K562 (cell line): Measurements from ENCODE around the gene BIRC7. TPM values are rescaled to one million over a fixed set of nuclear protein-coding genes. Genes with fewer than 3 reads are reported as not detected.

Source experiments
- ATAC-seq: fragments of 200-7000 bp; cut with Tn5 transposase; 3 replicates; pipeline ENCODE4 v1.9.1; 2020; ENCODE audit warnings: moderate library complexity
- BruUV-seq: library from RNA; stranded (reverse); fragments of 400-500 nt; replicated peaks from 2 replicates; lab custom pipeline; 2021; lab: Mats Ljungman, UMichigan
- CTCF ChIA-PET: fragments of 300-600 bp; formaldehyde crosslinking; extraction: SDS; loops from one replicate; lab custom pipeline; 2021; ENCODE audit warnings: low intra/inter-chr PET ratio; lab: Yijun Ruan, JAX
- POLR2A ChIA-PET: fragments of 300-600, 350-650 bp; sonication (Branson Sonifier 250); formaldehyde crosslinking; extraction: SDS; loops from one replicate; lab custom pipeline; 2021; ENCODE audit warnings: antibody characterized with exemption, inconsistent platforms; lab: Yijun Ruan, JAX
- DNase-seq, 4 experiments: peaks; one replicate each; pipeline versions ENCODE4 v3.0.0 to v3.0.0-alpha.2; 2011 to 2018; ENCODE audit warnings: low spot score in 3 of 4, mixed read lengths in 3 of 4; ENCODE audit errors: extremely low read depth in 1 of 4
- FAIRE-seq: peaks from 2 replicates; lab custom pipeline; 2011; peaks lifted over from hg19 to GRCh38; lab: Jason Lieb, UNC
- H2AFZ ChIP-seq: 2 replicates; pipeline ENCODE4 v1.6.0; 2011; ENCODE audit warnings: low read depth, low read length, control low read depth, inconsistent platforms
- H3K27ac ChIP-seq: fragments of 200-600 bp; 3 replicates; pipeline ENCODE4 v1.8.0; 2011; ENCODE audit warnings: low read depth, mild to moderate bottlenecking, control low read depth, inconsistent platforms, low read length, moderate library complexity, mixed read lengths; ENCODE audit errors: extremely low read depth
- H3K27me3 ChIP-seq, 2 experiments: fragments of 300-600 bp in 1 of 2; 2 replicates in 1 of 2; 3 replicates in 1 of 2; pipeline versions ENCODE4 v1.6.0 to v1.8.0; 2011; ENCODE audit warnings: inconsistent platforms in 2 of 2, low read length in 2 of 2, mild to moderate bottlenecking in 1 of 2, mixed read lengths in 1 of 2, moderate library complexity in 1 of 2; ENCODE audit not compliant: control insufficient read depth in 2 of 2, insufficient read depth in 2 of 2
- H3K36me3 ChIP-seq: fragments of 300-600 bp; 3 replicates; pipeline ENCODE4 v1.8.0; 2011; ENCODE audit warnings: mild to moderate bottlenecking, low read length, inconsistent platforms; ENCODE audit not compliant: control insufficient read depth, insufficient read depth
- H3K4me1 ChIP-seq, 2 experiments: fragments of 200-600 bp in 1 of 2; replicated peaks in 1 of 2; 2 replicates in 1 of 2; 3 replicates in 1 of 2; pipeline versions ENCODE4 v1.5.1 to v1.8.0; 2011; ENCODE audit warnings: inconsistent platforms in 2 of 2, low read length in 2 of 2, mild to moderate bottlenecking in 1 of 2, mixed read lengths in 1 of 2, moderate library complexity in 1 of 2; ENCODE audit not compliant: control insufficient read depth in 2 of 2, insufficient read depth in 2 of 2
- H3K4me2 ChIP-seq: 2 replicates; pipeline ENCODE4 v1.6.1; 2011; ENCODE audit warnings: low read length, control low read depth, inconsistent platforms, mixed read lengths; ENCODE audit not compliant: insufficient read depth
- H3K4me3 ChIP-seq: fragments of 200-600 bp; sonication (generic), shearing (Covaris generic); 2 replicates; pipeline ENCODE4 v1.5.1; 2016; ENCODE audit warnings: control low read depth, inconsistent platforms
- H3K79me2 ChIP-seq: fragments of 200-600 bp; 3 replicates; pipeline ENCODE4 v1.8.0; 2011; ENCODE audit warnings: low read length, inconsistent platforms; ENCODE audit not compliant: control insufficient read depth, insufficient read depth
- H3K9ac ChIP-seq, 2 experiments: 2 replicates each; pipeline versions ENCODE4 v1.6.0 to v1.6.1; 2011; ENCODE audit warnings: low read depth in 2 of 2, low read length in 2 of 2, control low read depth in 1 of 2, inconsistent platforms in 1 of 2, mild to moderate bottlenecking in 1 of 2, mixed read lengths in 1 of 2; ENCODE audit not compliant: insufficient read depth in 1 of 2
- H3K9me1 ChIP-seq: one replicate; pipeline ENCODE4 v1.6.0; 2011; ENCODE audit warnings: inconsistent platforms, mild to moderate bottlenecking, low read length, moderate library complexity; ENCODE audit not compliant: control insufficient read depth, insufficient read depth
- H3K9me3 ChIP-seq: replicated peaks from 2 replicates; pipeline ENCODE4 v1.5.1; 2011; ENCODE audit warnings: low read depth, low read length, inconsistent platforms; ENCODE audit not compliant: control insufficient read depth, insufficient read depth
- H4K20me1 ChIP-seq: replicated peaks from 2 replicates; pipeline ENCODE4 v1.6.1; 2011; ENCODE audit warnings: low read length, inconsistent platforms, mixed read lengths; ENCODE audit not compliant: control insufficient read depth, insufficient read depth
- CREM ChIP-seq: IDR thresholded peaks from 2 replicates; pipeline ENCODE4 v1.6.1; 2014; ENCODE audit warnings: antibody characterized with exemption, low read depth
- CTCF ChIP-seq, 3 experiments: IDR thresholded peaks in 2 of 3; conservative IDR thresholded peaks in 1 of 3; 2 replicates each; pipeline ENCODE4 v1.5.1; 2011 to 2012; ENCODE audit warnings: low read length in 3 of 3, mild to moderate bottlenecking in 3 of 3, control low read depth in 2 of 3, improper control_type of control experiment in 1 of 3, inconsistent platforms in 1 of 3, low read depth in 1 of 3, mixed read lengths in 1 of 3, moderate library complexity in 1 of 3; ENCODE audit not compliant: insufficient read depth in 2 of 3
- NFRKB ChIP-seq: fragments of 450-650 bp; IDR thresholded peaks from 2 replicates; pipeline ENCODE4 v1.6.1; 2016; ENCODE audit warnings: low read depth
- POLR2G ChIP-seq: fragments of 200-400 bp; formaldehyde crosslinking; IDR thresholded peaks from 2 replicates; pipeline ENCODE4 v1.6.1; 2017; ENCODE audit warnings: low read depth, mild to moderate bottlenecking, antibody characterized with exemption, low read length, moderate library complexity
- RBFOX2 ChIP-seq: fragments of 200-400 bp; formaldehyde crosslinking; IDR thresholded peaks from 2 replicates; pipeline ENCODE4 v1.6.1; 2017; ENCODE audit warnings: low read depth, mild to moderate bottlenecking, low read length, moderate library complexity
- SUPT5H ChIP-seq: fragments of 450-650 bp; IDR thresholded peaks from 2 replicates; pipeline ENCODE4 v1.6.1; 2016
- ZNF134 ChIP-seq: fragments of 250-450 bp; sonication (Bioruptor Pico); conservative IDR thresholded peaks from 2 replicates; pipeline ENCODE4 v1.4.0; 2020
- ZNF830 ChIP-seq: fragments of 250-450 bp; sonication (Bioruptor Pico); IDR thresholded peaks from 2 replicates; pipeline ENCODE4 v1.5.0; 2021; ENCODE audit warnings: mild to moderate bottlenecking
- WGBS: fragments of 100-300 bp; shearing (Covaris generic); methylation state at CpG from one replicate; pipeline ENCODE4 v1.1.6; 2016; ENCODE audit warnings: low coverage, mixed read lengths; ENCODE audit not compliant: insufficient coverage; ENCODE audit errors: missing lambda C conversion rate; 5-methylcytosine and 5-hydroxymethylcytosine counted together
- in situ Hi-C: fragments of 300-500 bp; cut with MboI; formaldehyde crosslinking; loops from 4 replicates; pipeline ENCODE4 v1.15.0; 2018; ENCODE audit warnings: inconsistent platforms, mixed read lengths
- intact Hi-C: fragments of 100-400 bp; cut with micrococcal nuclease; formaldehyde crosslinking; loops from 2 replicates; pipeline ENCODE4 v1.14.2; 2022
- polyA plus RNA-seq, 8 experiments: library from polyadenylated mRNA; depleted of rRNA in 4 of 8; stranded (reverse) in 5 of 8; unstranded in 3 of 8; fragments of >200 nt; fragmentation: Nextera tagmentation in 2 of 8; fragmentation: Illumina TruSeq in 1 of 8; extraction: Ambion mirVana in 2 of 8; extraction: Trizol in 1 of 8; gene quantifications; 2 replicates each; pipeline versions ENCODE4 v1.2.1 to v1.2.3, GENCODE V29; 2011 to 2014; ENCODE audit warnings: inconsistent platforms in 1 of 8, missing spikeins in 1 of 8
- total RNA-seq, 7 experiments: library from RNA; depleted of rRNA in 6 of 7; stranded (reverse); fragments of >200 nt in 6 of 7; fragmentation: Illumina TruSeq in 2 of 7; extraction: Trizol in 2 of 7; gene quantifications; 2 replicates each; pipeline versions ENCODE4 v1.2.1 to v1.2.3, GENCODE V29; 2011 to 2021; ENCODE audit warnings: low replicate concordance in 1 of 7
- TF ChIP-seq, protein P1 (sequence below), 2 experiments: IDR thresholded peaks; 2 replicates each; pipeline ENCODE4 v1.6.1; 2011; ENCODE audit warnings: borderline replicate concordance in 1 of 2, control low read depth in 1 of 2, low read depth in 1 of 2, low read length in 1 of 2, mild to moderate bottlenecking in 1 of 2, mixed read lengths in 1 of 2, moderate library complexity in 1 of 2; ENCODE audit not compliant: insufficient read depth in 1 of 2, insufficient read length in 1 of 2, poor library complexity in 1 of 2, severe bottlenecking in 1 of 2; ENCODE audit errors: extremely low read depth in 1 of 2

Gene BIRC7
- total and polyA plus RNA-seq, 9 of the 15 experiments (the other 6 are each of a cell fraction or from before 2014, with no cell fraction given), result 0.14 to 0.19 (median 0.16) TPM; not detected in 5

DNA sequence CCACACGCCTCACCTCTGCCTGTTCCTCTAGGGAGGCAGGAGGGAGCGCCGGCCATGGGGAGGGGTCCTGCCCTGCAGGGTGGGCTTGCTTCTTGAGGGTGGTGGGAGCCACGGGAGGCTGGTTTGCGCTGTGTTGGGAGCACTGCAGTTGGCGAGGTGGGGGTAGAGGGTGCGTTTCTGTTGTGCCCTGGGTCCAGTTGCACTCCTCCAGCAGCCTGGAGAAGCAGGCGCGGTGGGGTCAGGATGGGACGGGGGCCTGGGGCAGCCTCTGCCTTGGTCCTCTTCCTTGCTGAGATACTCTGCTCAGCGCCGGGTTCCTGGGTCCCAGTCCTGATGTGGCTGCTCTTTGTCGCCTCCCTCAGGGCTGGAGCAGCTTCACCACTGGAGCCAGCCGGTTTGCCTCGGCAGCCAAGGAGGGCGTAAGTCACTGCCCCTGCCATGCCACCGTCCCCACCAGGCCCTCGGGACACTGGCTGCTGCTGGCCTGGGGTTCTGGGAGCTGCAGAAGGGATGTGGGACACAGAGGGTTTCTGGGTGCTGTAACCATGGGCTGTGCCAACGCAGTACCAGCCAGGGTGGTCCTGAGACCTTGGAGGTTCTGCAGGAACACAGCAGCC lies 45.3 kb downstream of the BIRC7 start:
- CTCF ChIA-PET, result interaction anchor here (0.8 kb wide), 1 partner anchor 308 kb away, joined by 3 read pairs; no protein-coding TSS in a partner anchor
- POLR2A ChIA-PET, result interaction anchor here (0.6 to 5.2 kb wide), 4 partner anchors 8 to 524 kb away, joined by 3 to 28 read pairs (median 14); partner anchors contain the start of genes ARFGAP1 and COL20A1

More for the DNA sequence above, 45.3 kb downstream of the BIRC7 start:
- WGBS, result 86% methylated on average over 17 of the region's 19 CpGs
- peaks cover under 1% of the 10 kb centered on the region; the same call in 1 of the 2 replicates for H4K20me1 ChIP-seq
- H2AFZ ChIP-seq, result no peak overlapping the region
- H3K4me3 ChIP-seq, result no peak overlapping the region
- no peak overlapping the region for H3K9ac ChIP-seq
- H3K36me3 ChIP-seq, result peaks cover 89% of the 10 kb centered on the region; the same call in 2 of the 3 replicates
- FAIRE-seq (no peak), DNase-seq (no peak), ATAC-seq (peak; percentile 74)
- H3K27ac ChIP-seq, result no peak overlapping the region
- no TSS peak for BruUV-seq
- peaks cover 0 to 28% of the 10 kb centered on the region in 2 experiments; a peak in 1 of 5 replicates for H3K4me1 ChIP-seq
- no peaks in the 10 kb centered on the region for H3K9me3 ChIP-seq
- intact Hi-C loops, result no loop called here
- peaks cover 9% of the 10 kb centered on the region; the same call in 2 of the 3 replicates for H3K79me2 ChIP-seq
- H3K9me1 ChIP-seq, result peaks cover 6% of the 10 kb centered on the region
- no peaks in the 10 kb centered on the region for H3K27me3 ChIP-seq
- TF ChIP-seq CREM (no peak), ZNF134 (no peak), ZNF830 (CRISPR knock-in tag) (no peak), POLR2G (peak; percentile 47; the same call in 1 of the 2 replicates), SUPT5H (peak; percentile 24; the same call in 1 of the 2 replicates), RBFOX2 (peak; percentile 40; the same call in 1 of the 2 replicates), CTCF (IDR thresholded peaks at IDR 0.05 in 2 of 3, conservative IDR thresholded peaks at IDR 0.05 in 1 of 3; ENCODE audit: insufficient read depth in 2 of 3, low read depth in 1 of 3, low read length in 3 of 3) (peak; percentile 32 to 52 (median 37); a peak in 3 of 6 replicates), NFRKB (no peak)
- TF ChIP-seq, protein P1, sequence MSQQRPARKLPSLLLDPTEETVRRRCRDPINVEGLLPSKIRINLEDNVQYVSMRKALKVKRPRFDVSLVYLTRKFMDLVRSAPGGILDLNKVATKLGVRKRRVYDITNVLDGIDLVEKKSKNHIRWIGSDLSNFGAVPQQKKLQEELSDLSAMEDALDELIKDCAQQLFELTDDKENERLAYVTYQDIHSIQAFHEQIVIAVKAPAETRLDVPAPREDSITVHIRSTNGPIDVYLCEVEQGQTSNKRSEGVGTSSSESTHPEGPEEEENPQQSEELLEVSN (IDR thresholded peaks at IDR 0.05; ENCODE audit: borderline replicate concordance in 1 of 2, extremely low read depth in 1 of 2, insufficient read depth in 1 of 2, insufficient read length in 1 of 2, low read depth in 1 of 2, low read length in 1 of 2, poor library complexity in 1 of 2, severe bottlenecking in 1 of 2), result no peak
- TF ChIP-seq, all 486 proteins: peak for 4
- in situ Hi-C loops, result no loop called here
- no peak overlapping the region for H3K4me2 ChIP-seq
